Activated CD4-positive, CD25-positive, alpha-beta regulatory T cell (primary cell): ENCODE data around the gene SMIM44.
"Not testable (repeated sequence)": the region's sequence is repeated elsewhere in the genome, so short reads cannot be mapped to it uniquely, and the experiment has no call there.

ENCODE experiments used
- DNase-seq, 4 experiments: peaks; one replicate each; lab custom pipeline; 2025; lab: John Stamatoyannopoulos, UW

SMIM44 gene

GRCh38 chr19:3457528-3458228 is 25.6 kb downstream of the SMIM44 start:
- no peak for DNase-seq

DNA sequence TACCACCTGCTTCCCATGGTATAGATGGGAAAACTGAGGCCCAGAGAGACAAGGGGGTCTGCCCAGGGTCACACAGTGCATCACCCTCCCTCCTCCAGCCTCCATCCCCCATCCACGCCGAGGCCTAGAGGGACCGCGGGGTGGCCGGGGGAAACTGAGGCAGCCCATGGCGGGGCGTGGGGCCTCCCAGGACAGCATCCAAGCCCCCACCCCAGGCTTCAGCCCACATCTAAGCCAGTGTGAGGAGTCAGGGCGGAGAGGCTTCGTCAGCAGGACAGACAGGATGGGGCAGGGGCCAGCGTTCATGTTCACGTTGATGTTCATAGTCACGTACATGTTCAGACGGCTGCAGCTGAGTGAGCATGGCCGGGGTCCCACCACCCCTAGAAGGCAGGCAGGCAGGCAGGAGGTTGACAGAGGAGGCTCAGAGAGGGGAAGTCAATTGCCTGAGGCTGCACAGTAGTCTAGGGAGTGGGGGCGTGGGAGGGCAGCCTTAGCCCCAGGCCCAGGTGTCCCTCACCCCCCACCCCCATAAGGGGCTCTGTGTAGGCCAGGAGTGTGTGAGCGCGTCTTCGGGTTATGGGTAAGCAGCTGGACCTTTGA is 26.2 kb downstream of the SMIM44 start:
- no peak for DNase-seq

- no peak for DNase-seq
Measured at GRCh38 chr19:3455960-3456601, 27.2 kb downstream of the SMIM44 start.

GRCh38 chr19:3455393-3455955 is 27.8 kb downstream of the SMIM44 start:
- no peak for DNase-seq

DNA sequence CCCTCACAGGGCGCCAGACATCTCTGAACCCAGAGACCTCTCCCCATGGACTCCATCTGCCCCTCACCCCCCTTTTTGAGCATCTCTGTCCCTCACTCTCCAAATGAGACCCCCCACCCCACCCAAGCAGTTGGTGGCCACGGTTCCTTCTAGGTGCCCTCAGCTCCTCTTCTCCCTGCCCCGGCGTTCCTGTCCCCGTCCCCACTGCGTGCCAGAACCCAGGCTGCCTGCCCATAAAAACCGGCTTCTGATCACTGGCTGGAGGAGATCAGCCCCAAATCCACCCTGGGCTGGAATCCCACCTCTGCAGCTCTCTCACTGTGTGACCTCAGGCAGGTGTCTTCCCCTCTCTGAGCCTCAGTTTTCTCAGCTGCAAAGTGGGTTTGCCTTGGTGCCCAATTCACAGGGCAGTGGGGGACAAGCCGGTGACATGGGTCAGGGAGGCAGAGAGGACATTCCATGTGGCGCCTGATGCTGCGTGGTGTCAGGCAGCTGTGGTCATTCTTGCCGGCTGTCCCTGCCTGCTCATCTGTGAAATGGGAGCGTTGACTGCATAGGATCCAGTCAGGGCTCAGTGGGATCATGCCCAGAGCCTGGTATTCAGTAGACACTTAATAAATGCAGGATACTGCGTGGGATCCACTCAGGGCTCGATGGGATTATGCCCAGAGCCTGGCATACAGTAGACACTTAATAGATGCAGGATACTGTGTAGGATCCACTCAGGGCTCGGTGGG is 28.4 kb downstream of the SMIM44 start:
- no peak for DNase-seq

DNA sequence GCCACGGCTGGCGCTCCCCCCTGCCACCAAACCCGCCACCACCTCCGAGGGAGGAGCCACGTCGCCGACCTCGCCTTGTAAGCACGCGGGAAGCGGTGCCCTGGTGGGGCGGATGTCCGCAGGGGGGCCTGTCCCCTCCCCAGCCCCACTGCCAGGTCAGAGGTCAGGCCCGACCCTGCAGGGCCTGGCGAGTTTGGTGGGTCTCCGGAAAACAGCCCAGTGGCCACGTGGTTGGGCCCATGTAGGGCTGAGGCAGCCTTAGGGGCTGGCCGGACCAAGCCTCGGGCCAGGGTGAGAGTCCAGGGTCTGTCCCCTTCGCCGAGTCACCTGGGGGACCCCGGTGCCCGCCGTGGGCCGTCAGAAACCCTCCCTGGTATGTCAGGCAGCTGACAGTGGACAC is 29.4 kb downstream of the SMIM44 start:
- DNase-seq: no peak

DNA sequence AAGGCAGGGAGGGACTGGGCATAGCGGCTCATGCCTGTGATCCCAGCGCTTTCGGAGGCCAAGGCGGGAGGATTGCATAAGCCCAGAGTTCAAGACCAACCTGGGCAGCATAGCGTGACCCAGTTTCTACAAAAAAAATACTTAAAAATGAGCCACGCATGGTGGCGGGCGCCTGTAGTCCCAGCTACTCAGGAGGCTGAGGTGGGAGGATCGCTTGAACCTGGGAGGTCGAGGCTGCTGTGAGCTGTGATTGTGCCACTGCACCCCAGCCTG is 30.4 kb downstream of the SMIM44 start:
- not testable (repeated sequence) for DNase-seq

DNA sequence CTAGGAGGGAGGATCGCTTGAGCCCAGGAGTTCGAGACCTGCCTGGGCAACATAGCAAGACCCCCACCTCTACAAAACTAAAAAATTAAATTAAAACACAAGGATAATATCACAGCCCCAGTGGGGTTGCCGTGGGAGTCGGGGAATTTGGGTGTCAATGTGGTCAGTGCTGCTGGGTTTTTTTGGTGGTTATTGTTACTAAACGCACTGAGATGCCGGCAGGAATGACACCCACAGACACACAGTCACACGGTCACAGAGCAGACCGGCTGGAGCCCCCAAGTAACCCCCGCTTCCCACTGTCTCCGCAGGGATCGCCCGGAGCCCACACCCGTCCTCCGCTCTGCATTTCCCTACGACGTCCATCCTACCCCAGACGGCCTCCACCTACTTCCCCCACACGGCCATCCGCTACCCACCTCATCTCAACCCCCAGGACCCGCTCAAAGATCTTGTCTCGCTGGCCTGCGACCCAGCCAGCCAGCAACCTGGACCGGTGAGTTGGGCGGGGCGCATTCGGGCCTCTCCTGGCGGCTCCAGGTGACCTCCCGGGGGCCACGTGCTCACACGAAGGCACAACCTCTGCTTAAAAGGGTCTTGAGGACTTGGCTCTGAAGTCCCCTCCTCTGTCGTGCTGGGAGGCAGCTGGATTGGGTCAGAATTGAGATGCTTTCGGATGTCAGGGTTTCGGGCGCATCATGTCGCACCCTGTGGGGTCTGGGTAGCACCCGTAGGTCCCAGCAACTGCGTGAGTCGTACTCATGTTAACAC is 30.9 kb downstream of the SMIM44 start:
- no peak for DNase-seq

DNA sequence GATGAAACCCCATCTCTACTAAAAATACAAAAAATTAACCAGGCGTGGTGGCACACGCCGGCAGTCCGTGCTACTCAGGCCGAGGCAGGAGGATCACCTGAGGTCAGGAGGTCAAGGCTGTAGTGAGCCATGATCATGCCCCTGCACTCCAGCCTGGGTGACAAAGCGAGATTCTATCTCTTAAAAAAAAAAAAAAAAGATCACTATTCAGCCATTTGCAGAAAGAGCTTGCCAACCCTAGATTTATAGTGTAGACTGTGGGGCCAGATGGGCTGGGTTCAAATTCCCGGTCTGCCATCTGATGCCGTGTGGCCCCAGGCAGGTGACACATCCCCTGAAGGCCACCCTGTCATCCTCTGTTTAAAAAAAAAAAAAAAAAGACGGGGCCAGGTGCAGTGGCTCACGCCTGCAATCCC is 31.8 kb downstream of the SMIM44 start:
- DNase-seq: no peak

DNA sequence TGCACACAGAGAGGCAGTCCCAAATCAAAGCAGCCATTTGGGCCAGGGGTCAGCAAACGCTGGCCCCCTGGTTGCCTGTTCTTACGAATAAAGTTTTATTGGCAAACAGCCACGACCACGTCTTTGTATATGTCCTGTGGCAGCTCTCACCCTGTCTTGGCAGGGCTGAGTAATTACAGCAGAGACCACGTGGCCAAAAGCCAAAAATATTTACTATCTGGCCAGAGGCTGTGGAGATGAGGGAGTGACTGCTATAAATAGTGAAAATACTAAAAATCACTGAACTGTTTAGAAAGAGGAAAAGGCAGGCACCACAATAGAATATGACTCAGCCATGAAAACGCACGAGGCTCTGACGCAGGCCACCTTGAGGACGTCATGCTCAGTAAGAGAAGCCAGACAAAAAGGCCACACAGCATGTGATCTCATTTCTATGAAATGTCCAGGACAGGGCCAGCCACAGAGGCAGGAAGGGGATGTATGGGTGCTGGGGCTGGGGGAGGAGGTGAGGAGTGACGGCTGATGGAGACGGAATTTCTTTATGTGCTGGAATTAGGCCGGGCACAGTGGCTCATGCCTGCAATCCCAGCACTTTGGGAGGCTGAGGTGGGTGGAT is 32.3 kb downstream of the SMIM44 start:
- DNase-seq: no peak

GRCh38 chr19:3448616-3449334 is 34.5 kb downstream of the SMIM44 start:
- no peak for DNase-seq

DNA sequence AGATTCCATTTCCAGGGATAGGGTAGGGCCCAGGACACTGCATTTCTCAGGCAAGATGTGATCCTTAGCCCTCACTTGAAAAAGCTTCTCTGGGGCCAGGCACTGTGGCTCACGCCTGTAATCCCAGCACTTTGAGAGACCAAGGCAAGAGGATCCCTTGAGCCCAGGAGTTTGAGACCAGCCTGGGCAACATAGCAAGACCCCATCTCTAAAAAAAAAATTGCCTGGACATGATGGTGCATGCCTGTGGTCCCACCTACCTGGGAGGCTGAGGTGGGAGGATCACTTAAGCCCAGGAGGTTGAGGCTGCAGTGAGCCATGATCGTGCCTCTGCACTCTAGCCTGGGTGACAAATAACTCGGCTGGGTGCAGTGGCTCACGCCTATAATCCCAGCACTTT is 36.6 kb downstream of the SMIM44 start:
- DNase-seq: not testable (repeated sequence)

- no peak for DNase-seq
Measured at GRCh38 chr19:3444695-3445234, 38.5 kb downstream of the SMIM44 start.

GRCh38 chr19:3443840-3444694 is 39.2 kb downstream of the SMIM44 start:
- no peak for DNase-seq

GRCh38 chr19:3442487-3443071 is 40.7 kb downstream of the SMIM44 start:
- DNase-seq: no peak

- no peak for DNase-seq
Measured at GRCh38 chr19:3441986-3442329, 41.3 kb downstream of the SMIM44 start.

DNA sequence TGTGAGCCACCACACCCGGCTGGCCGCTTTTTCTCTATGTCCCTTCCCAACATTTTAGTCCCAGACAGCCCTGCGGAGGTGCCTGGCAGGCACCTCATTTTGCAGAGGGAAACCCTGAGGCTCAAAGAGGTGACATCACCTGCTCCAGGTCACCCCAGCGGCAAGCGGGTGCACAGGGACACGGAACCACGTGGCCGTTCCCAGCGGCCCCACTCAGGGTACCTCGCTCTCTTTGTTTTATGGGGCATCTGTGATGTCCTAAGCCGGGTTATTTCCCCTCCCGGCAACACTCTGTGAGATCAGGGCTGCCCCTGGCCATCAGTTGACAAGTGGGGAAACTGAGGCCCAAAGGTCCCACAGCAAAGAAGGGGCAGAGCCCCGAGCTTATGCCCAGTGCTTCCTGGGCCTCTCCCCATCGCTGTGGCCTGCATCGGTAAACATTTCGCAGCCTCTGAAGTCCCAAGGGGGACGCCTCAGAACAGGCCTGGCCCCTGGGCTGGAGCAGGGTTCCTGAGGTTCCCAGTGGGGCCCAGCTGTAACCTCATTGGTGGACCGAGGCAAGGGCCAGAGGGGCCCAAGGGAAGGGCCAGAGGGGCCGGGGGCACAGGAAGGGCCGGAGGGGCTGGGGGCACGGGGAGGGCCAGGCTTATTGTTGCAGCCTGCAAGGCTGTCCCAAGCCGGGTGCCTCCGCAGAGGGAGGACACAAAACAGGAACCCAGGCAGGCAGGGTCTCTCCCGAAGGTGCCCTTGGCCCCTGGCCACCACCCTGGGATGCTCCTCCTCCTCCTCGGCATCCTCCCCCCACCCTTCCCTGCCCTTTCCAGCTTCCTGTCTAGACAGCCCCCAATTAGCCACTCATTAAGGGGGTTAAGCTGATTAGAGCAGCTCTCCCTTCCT is 41.9 kb downstream of the SMIM44 start:
- DNase-seq: no peak

- peak; percentile 11 to 33 (median 18) for DNase-seq
Measured at GRCh38 chr19:3440082-3440481, 43.2 kb downstream of the SMIM44 start.
